ENCODE measurements around the gene SHISA4.
A peak's percentile ranks its signal among the peaks of the same experiment; 100 is the strongest.
"Not testable (repeated sequence)": the region's sequence is repeated elsewhere in the genome, so short reads cannot be mapped to it uniquely, and the experiment has no call there.

Gene SHISA4

DNA sequence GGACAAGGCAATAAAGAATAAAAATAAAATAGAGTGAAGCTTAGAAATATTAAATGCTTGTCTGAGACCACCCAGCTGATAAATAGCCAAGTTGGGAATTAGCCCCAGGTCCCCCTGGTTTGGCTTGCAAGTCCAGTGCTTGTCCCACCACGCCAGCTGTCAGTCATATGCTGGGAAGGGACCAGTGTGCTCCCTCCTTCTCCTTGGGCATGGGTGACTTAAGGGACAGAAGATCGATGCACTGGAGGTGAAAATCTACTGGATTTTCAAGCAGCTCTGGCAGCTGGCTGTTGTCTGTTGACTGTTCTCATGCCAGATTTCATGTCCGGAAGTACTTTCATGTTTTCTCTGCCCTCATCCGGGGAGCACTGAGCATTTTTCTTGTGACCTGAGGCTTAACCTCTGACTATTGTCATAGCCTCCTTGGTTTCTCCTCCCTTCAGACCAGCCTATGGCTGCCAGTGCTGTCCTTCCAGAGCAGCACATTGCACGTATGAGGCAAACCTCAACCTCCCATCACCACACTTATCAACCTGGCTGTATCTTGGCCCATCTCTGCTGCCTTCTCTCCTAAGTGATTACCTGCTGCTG is 45.2 kb downstream of the SHISA4 start:
- no peak overlapping the region for H3K4me3 ChIP-seq (replicated peaks; ENCODE audit: low read depth, low read length)
- no peak for DNase-seq (ENCODE audit: extremely low read depth, low read depth)
- no peak for TF ChIP-seq CTCF (IDR thresholded peaks at IDR 0.05; ENCODE audit: low read depth, low read length, missing control alignments)

- TF ChIP-seq CTCF (IDR thresholded peaks at IDR 0.05; ENCODE audit: low read depth, low read length, missing control alignments): no peak
- no peak overlapping the region for H3K4me3 ChIP-seq (replicated peaks; ENCODE audit: low read depth, low read length)
- DNase-seq (ENCODE audit: extremely low read depth, low read depth): peak; percentile 45
Measured at GRCh38 chr1:201937624-201938213, 49.0 kb downstream of the SHISA4 start.

GRCh38 chr1:201938440-201939035 is 49.8 kb downstream of the SHISA4 start:
- DNase-seq (ENCODE audit: extremely low read depth, low read depth): no peak
- no peak for TF ChIP-seq CTCF (IDR thresholded peaks at IDR 0.05; ENCODE audit: low read depth, low read length, missing control alignments)
- no peak overlapping the region for H3K4me3 ChIP-seq (replicated peaks; ENCODE audit: low read depth, low read length)

GRCh38 chr1:201939148-201939547 is 50.5 kb downstream of the SHISA4 start:
- TF ChIP-seq CTCF (IDR thresholded peaks at IDR 0.05; ENCODE audit: low read depth, low read length, missing control alignments): no peak
- no peak overlapping the region for H3K4me3 ChIP-seq (replicated peaks; ENCODE audit: low read depth, low read length)
- no peak for DNase-seq (ENCODE audit: extremely low read depth, low read depth)

DNA sequence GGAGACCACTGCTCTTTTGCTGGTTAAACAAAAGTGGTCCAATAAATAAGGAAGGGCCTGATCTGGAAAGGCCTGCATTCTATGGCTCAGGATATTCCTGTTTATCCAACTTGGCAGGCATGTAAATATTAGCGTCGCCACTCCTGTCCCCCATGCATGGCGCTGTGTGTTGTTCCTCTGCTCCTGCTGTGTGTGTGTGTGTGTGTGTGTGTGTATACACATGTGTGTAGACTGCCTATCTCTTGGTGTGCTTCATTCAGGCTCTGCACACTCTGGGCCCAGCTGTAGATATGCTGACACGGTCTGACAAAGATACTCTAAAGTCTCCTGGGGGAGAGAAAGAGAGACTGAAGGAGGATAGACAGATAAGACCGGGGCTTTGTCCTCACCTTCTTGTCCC is 50.9 kb downstream of the SHISA4 start:
- no peak for TF ChIP-seq CTCF (IDR thresholded peaks at IDR 0.05; ENCODE audit: low read depth, low read length, missing control alignments)
- no peak for DNase-seq (ENCODE audit: extremely low read depth, low read depth)
- no peak overlapping the region for H3K4me3 ChIP-seq (replicated peaks; ENCODE audit: low read depth, low read length)

DNA sequence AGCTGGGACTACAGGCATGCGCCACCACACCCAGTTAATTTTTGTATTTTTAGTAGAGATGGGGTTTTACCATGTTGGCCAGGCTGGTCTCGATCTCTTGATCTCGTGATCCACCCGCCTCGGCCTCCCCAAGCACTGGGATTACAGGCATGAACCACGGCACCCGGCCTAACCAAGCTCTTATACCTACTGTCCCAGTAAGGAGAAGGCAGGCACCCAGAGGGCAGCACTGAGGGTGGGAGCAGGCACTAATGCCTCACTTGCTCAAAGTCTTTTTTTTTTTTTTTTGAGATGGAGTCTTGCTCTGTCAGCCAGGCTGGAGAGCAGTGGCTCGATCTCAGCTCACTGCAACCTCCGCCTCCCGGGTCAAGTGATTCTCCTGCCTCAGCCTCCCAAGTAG is 51.6 kb downstream of the SHISA4 start:
- not testable (repeated sequence) for H3K4me3 ChIP-seq (replicated peaks; ENCODE audit: low read depth, low read length); DNase-seq (ENCODE audit: extremely low read depth, low read depth)

DNA sequence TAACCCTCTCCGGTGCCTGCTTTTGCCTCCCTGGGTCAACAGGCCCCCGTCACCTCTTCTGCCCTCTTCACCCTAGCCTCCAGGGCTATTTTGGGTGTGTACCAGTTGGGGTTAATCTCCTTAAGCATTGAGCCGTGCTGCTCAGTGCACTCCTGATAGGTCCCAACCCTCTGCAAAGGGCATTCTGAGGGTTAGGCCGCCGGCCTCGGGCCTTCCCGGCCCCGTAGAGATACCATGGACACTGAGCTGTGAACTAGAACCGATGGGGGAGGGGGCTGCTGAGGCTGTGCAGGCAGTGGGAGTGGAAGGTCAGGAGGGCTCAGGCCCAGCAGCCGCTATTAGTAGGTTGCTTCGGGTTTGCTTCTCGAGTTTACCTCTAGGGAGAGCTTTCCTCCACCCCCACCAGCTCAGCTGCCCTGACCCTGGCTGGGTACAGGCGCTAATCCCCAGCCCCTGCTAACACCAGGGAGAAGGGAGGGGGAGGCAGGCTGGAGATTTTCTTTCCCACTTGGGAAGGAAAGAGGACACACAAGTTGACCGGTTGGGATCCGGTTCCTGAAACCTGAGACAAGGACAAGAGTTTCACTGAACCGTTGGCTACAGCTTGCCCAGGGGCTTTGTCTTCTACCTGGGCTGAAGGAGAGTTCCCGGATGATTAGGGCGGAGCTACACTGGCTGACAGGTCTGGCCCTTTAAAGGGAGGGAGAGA is 52.9 kb downstream of the SHISA4 start:
- no peak for TF ChIP-seq CTCF (IDR thresholded peaks at IDR 0.05; ENCODE audit: low read depth, low read length, missing control alignments)
- no peak overlapping the region for H3K4me3 ChIP-seq (replicated peaks; ENCODE audit: low read depth, low read length)
- DNase-seq (ENCODE audit: extremely low read depth, low read depth): no peak
